ENCODE results near the gene SLC37A3. TPM values are rescaled to one million over a fixed set of nuclear protein-coding genes. Genes with fewer than 3 reads are reported as not detected.

Gene SLC37A3
- total and polyA plus RNA-seq, 2 of the 13 experiments (the other 11 are each of a cell fraction or from before 2014, with no cell fraction given): 21.3 to 27.9 TPM

GRCh38 chr7:140415361-140415760 is 17.0 kb upstream of the SLC37A3 start:
- no TSS peak for BruUV-seq (replicated peaks)
- DNase-seq (ENCODE audit: low spot score) (no peak), FAIRE-seq (no peak), ATAC-seq (no peak)
- intact Hi-C loops (cut with micrococcal nuclease; ENCODE audit: unreplicated experiment): no loop called here
- in situ Hi-C loops (cut with HindIII; ENCODE audit: extremely low pct_ligation_motif_present, low pct_unique_long_range_greater_than_20kb): no loop called here
- no peaks in the 10 kb centered on the region for H3K36me3 ChIP-seq (replicated peaks in 1 of 2; ENCODE audit: control insufficient read depth in 1 of 2, insufficient read depth in 2 of 2, low read length in 2 of 2)
- H3K9ac ChIP-seq (ENCODE audit: insufficient read depth, low read depth, low read length): no peak overlapping the region
- ChIA-PET CTCF (ENCODE audit: low intra/inter-chr PET ratio, low total read pairs) (no interaction called here), POLR2A (no interaction called here)
- H3K4me3 ChIP-seq (replicated peaks in 1 of 3; ENCODE audit: insufficient read depth in 1 of 3, low read depth in 2 of 3, low read length in 3 of 3): no peak overlapping the region
- H3K9me3 ChIP-seq (ENCODE audit: low read length): no peaks in the 10 kb centered on the region
- no peak overlapping the region for H3K27ac ChIP-seq (ENCODE audit: extremely low read length, insufficient read depth, low read length)
- 81% methylated on average over 3 of the region's 3 CpGs for WGBS (ENCODE audit: low lambda C conversion rate)
- no peaks in the 10 kb centered on the region for H3K4me1 ChIP-seq (ENCODE audit: insufficient read depth, low read length)
- no peaks in the 10 kb centered on the region for H3K79me2 ChIP-seq (ENCODE audit: insufficient read depth, low read length)
- H2AFZ ChIP-seq (ENCODE audit: low read length): no peak overlapping the region
- H4K20me1 ChIP-seq (ENCODE audit: insufficient read depth, low read length): no peaks in the 10 kb centered on the region
- TF ChIP-seq TFDP2 (CRISPR knock-in tag; IDR thresholded peaks at IDR 0.05): no peak
- no peak for TF ChIP-seq ZNF276 (CRISPR knock-in tag; IDR thresholded peaks at IDR 0.05; ENCODE audit: low read depth)
- no peak for TF ChIP-seq IKZF1 (IDR thresholded peaks at IDR 0.05)
- TF ChIP-seq NFYB (CRISPR knock-in tag; IDR thresholded peaks at IDR 0.05): no peak
- TF ChIP-seq ZNF75D (CRISPR knock-in tag; IDR thresholded peaks at IDR 0.05; ENCODE audit: borderline replicate concordance): no peak
- TF ChIP-seq ETV6 (CRISPR knock-in tag; conservative IDR thresholded peaks at IDR 0.05): no peak
- no peaks in the 10 kb centered on the region; a peak in 1 of 5 replicates for H3K27me3 ChIP-seq (ENCODE audit: control insufficient read depth in 1 of 2, insufficient read depth in 2 of 2, low read length in 2 of 2)
- H3K4me2 ChIP-seq (ENCODE audit: low read depth, low read length): no peak overlapping the region

All from HepG2 (cell line).